ENCODE results near the gene NECTIN1.

Gene NECTIN1

GRCh38 chr11:119591836-119592310 is 137.1 kb downstream of the NECTIN1 start:
- no peak for DNase-seq (ENCODE audit: low read depth in 1 of 2, low spot score in 1 of 2)

- no peak for DNase-seq (ENCODE audit: low read depth in 1 of 2, low spot score in 1 of 2)
These were observed 138.2 kb downstream of the NECTIN1 start for GRCh38 chr11:119590651-119591351.

GRCh38 chr11:119589001-119589400 is 140.0 kb downstream of the NECTIN1 start:
- no peak for DNase-seq (ENCODE audit: low read depth in 1 of 2, low spot score in 1 of 2)
